ENCODE results near the gene ENDOV.

Gene ENDOV

DNA sequence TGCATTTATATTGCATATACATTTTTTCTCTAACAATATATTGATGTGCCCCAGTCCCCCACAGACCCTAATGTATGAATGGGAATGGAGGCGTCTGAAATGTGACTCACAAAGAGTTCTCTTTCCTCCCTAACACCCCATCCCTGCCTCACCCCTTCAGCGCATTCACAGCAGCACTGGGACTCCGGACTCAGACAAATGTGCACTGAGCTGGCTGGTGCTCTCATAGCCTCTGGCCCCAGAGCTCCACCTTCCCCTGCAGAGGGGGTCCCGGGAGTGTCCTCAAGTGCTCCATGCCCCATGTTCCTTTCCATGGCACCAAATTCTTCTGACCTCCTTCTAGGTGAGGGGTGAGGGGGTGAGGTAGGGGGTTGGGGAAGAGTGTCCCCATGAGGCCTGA, 40.8 kb downstream of the ENDOV start:
- TF ChIP-seq, protein P1, sequence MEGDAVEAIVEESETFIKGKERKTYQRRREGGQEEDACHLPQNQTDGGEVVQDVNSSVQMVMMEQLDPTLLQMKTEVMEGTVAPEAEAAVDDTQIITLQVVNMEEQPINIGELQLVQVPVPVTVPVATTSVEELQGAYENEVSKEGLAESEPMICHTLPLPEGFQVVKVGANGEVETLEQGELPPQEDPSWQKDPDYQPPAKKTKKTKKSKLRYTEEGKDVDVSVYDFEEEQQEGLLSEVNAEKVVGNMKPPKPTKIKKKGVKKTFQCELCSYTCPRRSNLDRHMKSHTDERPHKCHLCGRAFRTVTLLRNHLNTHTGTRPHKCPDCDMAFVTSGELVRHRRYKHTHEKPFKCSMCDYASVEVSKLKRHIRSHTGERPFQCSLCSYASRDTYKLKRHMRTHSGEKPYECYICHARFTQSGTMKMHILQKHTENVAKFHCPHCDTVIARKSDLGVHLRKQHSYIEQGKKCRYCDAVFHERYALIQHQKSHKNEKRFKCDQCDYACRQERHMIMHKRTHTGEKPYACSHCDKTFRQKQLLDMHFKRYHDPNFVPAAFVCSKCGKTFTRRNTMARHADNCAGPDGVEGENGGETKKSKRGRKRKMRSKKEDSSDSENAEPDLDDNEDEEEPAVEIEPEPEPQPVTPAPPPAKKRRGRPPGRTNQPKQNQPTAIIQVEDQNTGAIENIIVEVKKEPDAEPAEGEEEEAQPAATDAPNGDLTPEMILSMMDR (IDR thresholded peaks at IDR 0.05; ENCODE audit: borderline replicate concordance, insufficient read depth, low read depth, low read length), result no peak
- H3K4me3 ChIP-seq (ENCODE audit: low read depth, low read length), result no peak overlapping the region

DNA sequence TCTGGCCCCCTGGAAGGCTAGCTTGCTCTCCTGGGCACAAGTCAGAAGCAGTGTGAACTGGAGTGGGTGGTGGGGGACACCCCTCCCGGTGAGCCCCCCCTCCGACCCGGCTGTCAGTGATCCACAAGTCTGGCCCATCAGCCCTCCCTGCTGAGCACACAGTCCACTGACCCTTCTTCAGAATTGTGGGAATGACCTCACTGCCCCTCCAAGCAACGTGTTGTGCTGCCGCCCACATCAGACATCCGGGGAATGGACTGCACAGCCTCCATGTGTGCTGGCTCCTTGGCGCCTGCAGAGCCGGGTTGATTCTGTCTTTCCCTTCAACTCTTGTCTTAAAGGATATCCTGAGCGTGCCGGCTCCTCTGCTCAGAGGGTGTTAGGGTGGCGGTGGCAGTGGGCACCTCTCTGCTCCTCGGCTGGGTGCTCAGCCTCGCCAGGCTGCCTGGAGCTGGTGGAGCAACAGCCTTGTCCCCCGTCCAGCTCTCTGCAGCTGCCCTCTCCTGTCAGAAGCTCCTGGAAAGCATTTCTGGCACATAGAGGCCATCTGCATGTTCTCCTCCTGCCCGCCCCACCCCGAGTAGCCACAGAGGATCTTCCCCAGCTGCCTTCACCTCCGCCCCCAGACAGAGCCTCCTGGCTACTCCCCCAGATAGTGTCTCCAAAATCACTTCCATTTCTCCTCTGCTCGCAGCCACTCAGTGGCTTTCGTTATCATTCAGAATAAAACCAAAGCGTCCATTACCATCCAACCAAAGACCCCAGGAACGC, 41.7 kb downstream of the ENDOV start:
- no peak overlapping the region for H3K4me3 ChIP-seq (ENCODE audit: low read depth, low read length)
- TF ChIP-seq, protein P1 (IDR thresholded peaks at IDR 0.05; ENCODE audit: borderline replicate concordance, insufficient read depth, low read depth, low read length), result no peak

DNA sequence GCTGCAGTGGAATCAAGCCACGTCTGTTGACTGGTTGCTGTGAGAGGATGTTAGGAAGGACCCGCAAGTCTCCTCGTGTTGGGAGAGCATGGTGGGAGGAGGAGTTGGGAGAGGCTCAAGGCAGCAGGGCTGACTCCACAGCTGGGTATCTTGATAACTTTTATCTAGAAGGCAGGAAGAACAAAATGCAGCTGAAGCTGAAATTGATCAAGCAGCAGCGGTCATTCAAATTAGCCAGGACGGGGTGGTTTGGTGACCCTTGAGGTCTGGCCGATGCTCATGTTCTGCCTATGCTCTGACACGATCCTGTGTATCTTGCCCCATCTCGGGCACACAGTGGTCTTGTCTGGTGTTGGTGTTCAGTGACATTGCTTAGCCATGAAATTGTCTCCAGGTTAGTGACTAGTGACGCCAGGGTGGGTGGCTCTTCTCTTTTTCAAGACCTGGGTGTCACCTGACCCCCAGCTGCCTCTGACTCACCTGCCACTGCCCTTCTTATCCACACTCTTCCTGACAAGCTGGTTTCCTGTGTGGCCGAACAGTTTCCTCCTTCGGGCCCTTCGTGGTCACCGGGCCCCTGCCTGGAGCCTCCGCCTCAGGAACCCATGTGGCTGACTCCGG, 42.4 kb downstream of the ENDOV start:
- no peak overlapping the region for H3K4me3 ChIP-seq (ENCODE audit: low read depth, low read length)
- TF ChIP-seq, protein P1 (IDR thresholded peaks at IDR 0.05; ENCODE audit: borderline replicate concordance, insufficient read depth, low read depth, low read length), result no peak

DNA sequence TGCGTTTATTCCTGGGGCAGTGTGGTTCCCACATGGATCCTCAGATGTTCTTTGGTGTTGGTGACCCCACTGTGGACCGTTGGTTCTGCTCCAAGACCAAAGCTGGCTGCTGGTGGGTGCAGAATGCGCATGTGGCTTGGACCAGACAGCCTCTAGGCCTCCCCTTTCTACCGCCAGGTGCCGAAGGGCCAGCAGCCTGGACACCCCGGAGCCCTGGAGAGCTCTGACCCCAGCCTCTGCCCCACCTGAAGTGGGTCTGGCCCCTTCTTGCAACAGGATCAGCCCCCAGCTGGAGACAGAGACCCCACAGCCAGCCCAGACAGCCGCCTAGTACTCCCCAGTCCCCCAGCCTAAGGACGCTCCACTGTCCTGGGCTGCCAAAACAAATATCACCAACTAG, 43.0 kb downstream of the ENDOV start:
- no peak overlapping the region for H3K4me3 ChIP-seq (ENCODE audit: low read depth, low read length)
- TF ChIP-seq, protein P1 (IDR thresholded peaks at IDR 0.05; ENCODE audit: borderline replicate concordance, insufficient read depth, low read depth, low read length), result no peak

DNA sequence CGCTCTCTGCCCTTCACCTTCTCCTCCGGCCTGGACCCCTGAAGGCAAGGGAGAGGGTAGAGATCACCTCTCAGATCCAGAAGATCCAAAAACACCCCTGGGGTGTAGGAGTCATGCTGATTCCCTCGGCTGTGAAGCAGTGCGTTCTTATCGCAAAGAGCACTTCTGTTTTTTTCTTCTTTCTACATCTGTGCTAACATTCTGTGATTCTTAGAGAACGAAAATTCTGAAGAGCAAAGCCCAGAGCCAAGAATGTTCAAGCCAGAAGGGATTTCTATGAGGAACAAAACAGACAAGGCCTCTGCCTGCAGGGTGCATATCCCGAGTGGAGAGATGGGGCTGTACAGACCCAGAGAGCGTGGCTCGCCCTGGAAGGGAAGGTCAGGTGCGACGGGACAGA, 44.3 kb downstream of the ENDOV start:
- TF ChIP-seq, protein P1 (IDR thresholded peaks at IDR 0.05; ENCODE audit: borderline replicate concordance, insufficient read depth, low read depth, low read length), result no peak
- H3K4me3 ChIP-seq (ENCODE audit: low read depth, low read length), result no peak overlapping the region

DNA sequence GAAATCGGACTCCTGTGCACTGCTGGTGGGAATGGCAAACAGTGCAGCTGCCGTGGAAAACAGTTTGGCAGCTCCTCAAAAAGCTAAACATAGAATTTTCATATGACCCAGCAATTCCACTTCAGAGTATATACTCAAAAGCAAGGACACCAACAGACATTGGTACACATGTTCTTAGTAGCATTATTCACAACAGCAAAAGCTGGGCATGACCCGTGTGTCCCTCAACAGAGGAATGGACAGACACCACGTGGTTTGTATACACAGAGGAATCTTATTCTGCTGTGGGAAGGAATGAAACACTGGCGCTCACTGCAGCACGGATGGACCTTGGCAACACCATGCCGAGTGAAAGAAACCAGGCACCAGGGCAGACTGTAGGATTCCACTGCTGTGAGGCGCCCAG, 45.5 kb downstream of the ENDOV start:
- TF ChIP-seq, protein P1 (IDR thresholded peaks at IDR 0.05; ENCODE audit: borderline replicate concordance, insufficient read depth, low read depth, low read length), result no peak
- H3K4me3 ChIP-seq (ENCODE audit: low read depth, low read length), result no peak overlapping the region

Data from GM12875 (cell line).